Neural cell (in vitro differentiated cells): ENCODE data around the gene POU2F3.

Source experiments
- EP300 ChIP-seq: fragments of 450-650 bp; conservative IDR thresholded peaks from 2 replicates; pipeline ENCODE4 v1.6.1; 2014; ENCODE audit warnings: antibody characterized with exemption, mild to moderate bottlenecking, moderate library complexity; ENCODE audit not compliant: poor library complexity, severe bottlenecking
- EZH2 ChIP-seq: fragments of 200-600, 300-800 bp; shearing (Covaris generic), sonication (generic); IDR thresholded peaks from 2 replicates; pipeline ENCODE4 v1.6.1; 2014; ENCODE audit warnings: antibody characterized with exemption, low read length, borderline replicate concordance, mild to moderate bottlenecking; ENCODE audit not compliant: insufficient read depth, poor library complexity, severe bottlenecking
- POLR2AphosphoS5 ChIP-seq: IDR thresholded peaks from 2 replicates; pipeline ENCODE4 v1.6.1; 2012
- SMC3 ChIP-seq: fragments of 450-650 bp; conservative IDR thresholded peaks from 2 replicates; pipeline ENCODE4 v1.6.1; 2014; ENCODE audit warnings: antibody characterized with exemption, mild to moderate bottlenecking, moderate library complexity; ENCODE audit not compliant: poor library complexity
- TAF1 ChIP-seq: IDR thresholded peaks from 2 replicates; pipeline ENCODE4 v1.6.1; 2012; ENCODE audit warnings: low read depth
- TF ChIP-seq, protein P1 (sequence below): fragments of 450-650 bp; IDR thresholded peaks from 2 replicates; pipeline ENCODE4 v1.5.1; 2014; ENCODE audit warnings: antibody characterized with exemption, mild to moderate bottlenecking, moderate library complexity; ENCODE audit not compliant: poor library complexity, severe bottlenecking

DNA sequence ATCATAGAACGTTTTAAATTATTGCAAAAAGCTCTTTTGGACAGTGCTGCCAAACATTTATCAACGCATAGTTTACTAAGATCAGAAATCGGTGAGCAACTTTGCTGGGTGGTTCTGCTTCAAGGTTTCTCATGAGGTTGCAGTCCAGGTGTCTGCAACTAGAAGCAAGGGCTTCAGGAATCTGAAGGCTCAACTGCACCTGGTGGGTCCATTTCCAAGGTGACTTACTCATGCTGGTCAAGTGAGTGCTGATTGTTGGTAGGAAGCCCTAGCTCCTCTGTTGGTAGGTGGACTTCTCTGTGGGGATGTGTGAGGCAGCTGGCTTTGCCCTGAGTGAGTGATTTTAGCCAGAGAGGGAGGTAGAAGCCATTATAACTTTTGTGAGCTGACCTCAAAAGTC, 118.8 kb downstream of the POU2F3 start:
- no peak for TF ChIP-seq EZH2
- TF ChIP-seq, protein P1, sequence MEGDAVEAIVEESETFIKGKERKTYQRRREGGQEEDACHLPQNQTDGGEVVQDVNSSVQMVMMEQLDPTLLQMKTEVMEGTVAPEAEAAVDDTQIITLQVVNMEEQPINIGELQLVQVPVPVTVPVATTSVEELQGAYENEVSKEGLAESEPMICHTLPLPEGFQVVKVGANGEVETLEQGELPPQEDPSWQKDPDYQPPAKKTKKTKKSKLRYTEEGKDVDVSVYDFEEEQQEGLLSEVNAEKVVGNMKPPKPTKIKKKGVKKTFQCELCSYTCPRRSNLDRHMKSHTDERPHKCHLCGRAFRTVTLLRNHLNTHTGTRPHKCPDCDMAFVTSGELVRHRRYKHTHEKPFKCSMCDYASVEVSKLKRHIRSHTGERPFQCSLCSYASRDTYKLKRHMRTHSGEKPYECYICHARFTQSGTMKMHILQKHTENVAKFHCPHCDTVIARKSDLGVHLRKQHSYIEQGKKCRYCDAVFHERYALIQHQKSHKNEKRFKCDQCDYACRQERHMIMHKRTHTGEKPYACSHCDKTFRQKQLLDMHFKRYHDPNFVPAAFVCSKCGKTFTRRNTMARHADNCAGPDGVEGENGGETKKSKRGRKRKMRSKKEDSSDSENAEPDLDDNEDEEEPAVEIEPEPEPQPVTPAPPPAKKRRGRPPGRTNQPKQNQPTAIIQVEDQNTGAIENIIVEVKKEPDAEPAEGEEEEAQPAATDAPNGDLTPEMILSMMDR: no peak
- no peak for TF ChIP-seq POLR2AphosphoS5
- no peak for TF ChIP-seq TAF1
- no peak for TF ChIP-seq EP300
- TF ChIP-seq SMC3: no peak
